LNCAP (cell line): ENCODE results near the gene MEGF11.

ENCODE experiments used
- CTCF ChIP-seq: fragments of 450-650 bp; IDR thresholded peaks from 2 replicates; pipeline ENCODE4 v1.5.1; 2017; ENCODE audit warnings: mild to moderate bottlenecking

MEGF11 gene

GRCh38 chr15:66128116-66128680 is 125.4 kb downstream of the MEGF11 start:
- no peak for TF ChIP-seq CTCF

- TF ChIP-seq CTCF, result no peak
Measured at GRCh38 chr15:66126456-66126855, 127.1 kb downstream of the MEGF11 start.

GRCh38 chr15:66126031-66126441 is 127.5 kb downstream of the MEGF11 start:
- no peak for TF ChIP-seq CTCF

GRCh38 chr15:66124651-66125050 is 128.9 kb downstream of the MEGF11 start:
- no peak for TF ChIP-seq CTCF

GRCh38 chr15:66123799-66124198 is 129.8 kb downstream of the MEGF11 start:
- TF ChIP-seq CTCF, result no peak

- TF ChIP-seq CTCF, result no peak
Measured at GRCh38 chr15:66120422-66120821, 133.1 kb downstream of the MEGF11 start.

GRCh38 chr15:66117841-66118240 is 135.7 kb downstream of the MEGF11 start:
- no peak for TF ChIP-seq CTCF
